Measurements from ENCODE around the gene CD6.

DNA sequence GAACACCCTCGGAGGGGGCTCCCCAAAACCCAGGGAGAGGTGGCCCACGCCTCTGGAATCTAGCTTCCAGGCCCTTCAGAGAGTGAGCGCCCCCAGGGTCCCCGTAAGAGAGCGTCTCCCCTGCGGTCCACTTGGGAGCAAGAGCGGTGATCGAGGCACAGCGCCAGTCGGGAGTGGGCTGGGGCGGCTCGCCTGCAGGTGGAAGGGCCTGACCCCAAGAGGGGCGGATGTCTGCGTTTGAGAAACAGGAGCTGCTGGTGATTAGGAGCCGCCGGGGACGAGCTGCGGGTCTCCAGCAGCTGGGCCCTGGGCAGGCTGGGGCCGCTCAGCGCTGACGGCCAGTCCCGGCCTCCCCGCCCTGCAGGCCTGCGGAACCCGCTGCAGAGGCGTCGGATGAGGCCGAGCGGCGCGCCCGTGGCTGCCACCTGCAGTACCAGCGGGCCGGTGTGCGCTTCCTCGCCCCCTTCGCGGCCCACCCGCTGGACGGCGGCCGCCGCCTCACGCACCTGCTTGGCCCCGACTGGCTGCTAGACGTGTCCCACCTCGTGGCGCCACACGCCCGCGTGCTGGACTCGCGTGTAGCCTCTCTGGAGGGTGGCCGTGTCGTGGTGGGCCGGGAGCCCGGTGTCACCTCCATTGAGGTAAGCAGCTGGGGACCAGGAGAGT is 37.2 kb upstream of the CD6 start:
- TF ChIP-seq POLR2A (IDR thresholded peaks at IDR 0.05): no peak
- TF ChIP-seq, protein P1, sequence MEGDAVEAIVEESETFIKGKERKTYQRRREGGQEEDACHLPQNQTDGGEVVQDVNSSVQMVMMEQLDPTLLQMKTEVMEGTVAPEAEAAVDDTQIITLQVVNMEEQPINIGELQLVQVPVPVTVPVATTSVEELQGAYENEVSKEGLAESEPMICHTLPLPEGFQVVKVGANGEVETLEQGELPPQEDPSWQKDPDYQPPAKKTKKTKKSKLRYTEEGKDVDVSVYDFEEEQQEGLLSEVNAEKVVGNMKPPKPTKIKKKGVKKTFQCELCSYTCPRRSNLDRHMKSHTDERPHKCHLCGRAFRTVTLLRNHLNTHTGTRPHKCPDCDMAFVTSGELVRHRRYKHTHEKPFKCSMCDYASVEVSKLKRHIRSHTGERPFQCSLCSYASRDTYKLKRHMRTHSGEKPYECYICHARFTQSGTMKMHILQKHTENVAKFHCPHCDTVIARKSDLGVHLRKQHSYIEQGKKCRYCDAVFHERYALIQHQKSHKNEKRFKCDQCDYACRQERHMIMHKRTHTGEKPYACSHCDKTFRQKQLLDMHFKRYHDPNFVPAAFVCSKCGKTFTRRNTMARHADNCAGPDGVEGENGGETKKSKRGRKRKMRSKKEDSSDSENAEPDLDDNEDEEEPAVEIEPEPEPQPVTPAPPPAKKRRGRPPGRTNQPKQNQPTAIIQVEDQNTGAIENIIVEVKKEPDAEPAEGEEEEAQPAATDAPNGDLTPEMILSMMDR (IDR thresholded peaks at IDR 0.05): no peak

Data from prostate gland (tissue), 2 donors.